Adipocyte (in vitro differentiated cells): ENCODE measurements around the gene PSMD8.
"Not testable (repeated sequence)": the region's sequence is repeated elsewhere in the genome, so short reads cannot be mapped to it uniquely, and the experiment has no call there.

Experiments
- DNase-seq: peaks from one replicate; pipeline ENCODE4 v3.0.0-alpha.2; 2015; ENCODE audit warnings: low read depth
- H3K27me3 ChIP-seq: replicated peaks from 2 replicates; pipeline ENCODE4 v1.7.0; 2013; ENCODE audit warnings: mild to moderate bottlenecking, low read length, moderate library complexity; ENCODE audit not compliant: control insufficient read depth, insufficient read depth
- H3K36me3 ChIP-seq: 2 replicates; pipeline ENCODE4 v1.7.0; 2013; ENCODE audit warnings: low read length, mild to moderate bottlenecking, moderate library complexity; ENCODE audit not compliant: control insufficient read depth, insufficient read depth, severe bottlenecking
- H3K4me1 ChIP-seq: 2 replicates; pipeline ENCODE4 v1.7.0; 2013; ENCODE audit warnings: mild to moderate bottlenecking, low read length, moderate library complexity; ENCODE audit not compliant: control insufficient read depth, insufficient read depth
- H3K4me3 ChIP-seq: 2 replicates; pipeline ENCODE4 v1.7.0; 2013; ENCODE audit warnings: mild to moderate bottlenecking, low read length, moderate library complexity
- H3K9ac ChIP-seq: 2 replicates; pipeline ENCODE4 v1.7.0; 2013; ENCODE audit warnings: mild to moderate bottlenecking, low read length, moderate library complexity
- H3K9me3 ChIP-seq: 2 replicates; pipeline ENCODE4 v1.7.0; 2013; ENCODE audit warnings: mild to moderate bottlenecking, low read length, moderate library complexity; ENCODE audit not compliant: control insufficient read depth

Gene PSMD8

GRCh38 chr19:38362946-38363688, 11.3 kb upstream of the PSMD8 start:
- peaks cover 46% of the 10 kb centered on the region for H3K27me3 ChIP-seq
- H3K9me3 ChIP-seq, H3K4me1 ChIP-seq, H3K9ac ChIP-seq, H3K4me3 ChIP-seq, H3K36me3 ChIP-seq, DNase-seq: not testable (repeated sequence)

- Histone ChIP-seq H3K36me3 (no peaks in the 10 kb centered on the region), H3K4me3 (no peak overlapping the region), H3K27me3 (peaks cover 26% of the 10 kb centered on the region)
Observed at GRCh38 chr19:38367041-38367440, 7.3 kb upstream of the PSMD8 start.

GRCh38 chr19:38369584-38369983, 4.8 kb upstream of the PSMD8 start:
- Histone ChIP-seq H3K4me3 (no peak overlapping the region), H3K4me1 (no peaks in the 10 kb centered on the region), H3K9ac (no peak overlapping the region), H3K9me3 (no peaks in the 10 kb centered on the region), H3K27me3 (peaks cover 26% of the 10 kb centered on the region), H3K36me3 (no peaks in the 10 kb centered on the region)
- no peak for DNase-seq

More at GRCh38 chr19:38367041-38367440, 7.3 kb upstream of the PSMD8 start:
- Histone ChIP-seq H3K4me1 (no peaks in the 10 kb centered on the region), H3K9me3 (no peaks in the 10 kb centered on the region), H3K9ac (no peak overlapping the region)
- DNase-seq: no peak

- no peaks in the 10 kb centered on the region for H3K4me1 ChIP-seq
- DNase-seq: no peak
- no peaks in the 10 kb centered on the region for H3K9me3 ChIP-seq
- H3K36me3 ChIP-seq: no peaks in the 10 kb centered on the region
- H3K27me3 ChIP-seq: peaks cover 26% of the 10 kb centered on the region
- H3K4me3 ChIP-seq: no peak overlapping the region
- no peak overlapping the region for H3K9ac ChIP-seq
Observed at GRCh38 chr19:38370299-38370698, 4.1 kb upstream of the PSMD8 start.

- Histone ChIP-seq H3K36me3 (peaks cover under 1% of the 10 kb centered on the region), H3K27me3 (peaks cover 23% of the 10 kb centered on the region), H3K4me1 (peaks cover 6% of the 10 kb centered on the region), H3K9ac (no peak overlapping the region), H3K4me3 (no peak overlapping the region), H3K9me3 (no peaks in the 10 kb centered on the region)
- no peak for DNase-seq
Observed at GRCh38 chr19:38371081-38371480, 3.3 kb upstream of the PSMD8 start.

GRCh38 chr19:38373907-38374331, 452 bp upstream of the PSMD8 start:
- Histone ChIP-seq H3K9me3 (no peaks in the 10 kb centered on the region), H3K9ac (peak overlapping the region; percentile 100), H3K27me3 (peaks cover 10% of the 10 kb centered on the region), H3K4me3 (peak overlapping the region; percentile 96), H3K36me3 (peaks cover 27% of the 10 kb centered on the region), H3K4me1 (peaks cover 19% of the 10 kb centered on the region)
- DNase-seq: no peak

- Histone ChIP-seq H3K27me3 (peaks cover 2% of the 10 kb centered on the region), H3K4me1 (peaks cover 19% of the 10 kb centered on the region), H3K36me3 (peaks cover 36% of the 10 kb centered on the region), H3K9ac (peak overlapping the region; percentile 100), H3K9me3 (no peaks in the 10 kb centered on the region), H3K4me3 (peak overlapping the region; percentile 96)
- DNase-seq: peak; percentile 72
Observed at GRCh38 chr19:38375098-38375493, 725 bp downstream of the PSMD8 start.

GRCh38 chr19:38375748-38376147, 1.4 kb downstream of the PSMD8 start:
- H3K27me3 ChIP-seq: no peaks in the 10 kb centered on the region
- peak overlapping the region; percentile 96 for H3K4me3 ChIP-seq
- H3K36me3 ChIP-seq: peaks cover 43% of the 10 kb centered on the region
- H3K4me1 ChIP-seq: peaks cover 19% of the 10 kb centered on the region
- no peaks in the 10 kb centered on the region for H3K9me3 ChIP-seq
- H3K9ac ChIP-seq: peak overlapping the region; percentile 100
- peak; percentile 27 for DNase-seq

- DNase-seq: no peak
- Histone ChIP-seq H3K4me3 (peak overlapping the region; percentile 96), H3K36me3 (peaks cover 51% of the 10 kb centered on the region), H3K9me3 (no peaks in the 10 kb centered on the region), H3K4me1 (peaks cover 19% of the 10 kb centered on the region), H3K9ac (peak overlapping the region; percentile 39), H3K27me3 (no peaks in the 10 kb centered on the region)
Observed at GRCh38 chr19:38376576-38376975, 2.2 kb downstream of the PSMD8 start.

- DNase-seq: no peak
- Histone ChIP-seq H3K4me1 (peaks cover 19% of the 10 kb centered on the region), H3K9ac (peak overlapping the region; percentile 39), H3K36me3 (peaks cover 56% of the 10 kb centered on the region), H3K9me3 (no peaks in the 10 kb centered on the region), H3K27me3 (no peaks in the 10 kb centered on the region), H3K4me3 (peak overlapping the region; percentile 96)
Observed at GRCh38 chr19:38377052-38377451, 2.7 kb downstream of the PSMD8 start.

- peaks cover 19% of the 10 kb centered on the region for H3K4me1 ChIP-seq
- no peaks in the 10 kb centered on the region for H3K9me3 ChIP-seq
- H3K27me3 ChIP-seq: no peaks in the 10 kb centered on the region
- no peak overlapping the region for H3K4me3 ChIP-seq
- no peak overlapping the region for H3K9ac ChIP-seq
- DNase-seq: no peak
- peaks cover 74% of the 10 kb centered on the region for H3K36me3 ChIP-seq
Observed at GRCh38 chr19:38378866-38379265, 4.5 kb downstream of the PSMD8 start.

- no peak overlapping the region for H3K9ac ChIP-seq
- no peak overlapping the region for H3K4me3 ChIP-seq
- no peak for DNase-seq
- H3K9me3 ChIP-seq: no peaks in the 10 kb centered on the region
- H3K27me3 ChIP-seq: no peaks in the 10 kb centered on the region
- peaks cover 13% of the 10 kb centered on the region for H3K4me1 ChIP-seq
- peaks cover 82% of the 10 kb centered on the region for H3K36me3 ChIP-seq
Observed at GRCh38 chr19:38381138-38381537, 6.8 kb downstream of the PSMD8 start.
